NCI-H2107 treated with DMSO at 0.1 percent for 48 hours (cell line): ENCODE results near the gene BMX.

Experiments
- DNase-seq: peaks from one replicate; lab custom pipeline; 2025; ENCODE audit not compliant: unreplicated experiment; lab: John Stamatoyannopoulos, UW

BMX gene

DNA sequence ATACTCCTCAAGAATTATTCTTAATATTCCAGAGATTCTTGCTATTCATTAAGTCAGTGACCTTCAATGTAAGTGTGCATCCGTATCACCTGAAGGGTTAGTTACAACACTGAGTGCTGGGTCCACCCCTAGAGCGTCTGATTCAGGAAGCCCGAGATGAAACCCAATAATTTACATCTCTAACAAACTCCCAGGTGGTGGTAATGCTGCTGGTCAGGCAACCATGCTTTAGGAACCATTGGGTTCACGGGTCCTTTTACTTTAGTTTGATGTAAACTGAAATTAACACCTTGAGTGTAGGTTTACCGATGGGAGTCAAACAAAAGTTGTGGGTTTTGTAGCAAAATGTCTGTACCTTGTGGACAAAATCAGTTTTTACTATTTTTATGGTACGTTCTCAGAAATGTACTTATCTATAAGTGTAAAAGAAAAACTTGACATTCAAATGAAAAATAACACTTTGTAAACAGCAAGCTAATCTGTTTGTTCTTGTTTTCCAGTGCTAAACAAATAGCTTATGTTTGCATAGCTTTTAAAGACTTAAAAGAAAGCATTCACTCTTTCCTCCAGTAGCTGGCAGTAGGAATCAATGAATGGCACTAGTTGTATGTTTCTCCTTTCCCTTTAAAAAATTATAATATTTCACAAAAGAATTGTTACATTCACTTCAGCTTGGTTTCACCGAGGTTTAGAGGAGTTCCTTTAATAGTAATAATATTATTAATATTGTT lies 67.4 kb downstream of the BMX start:
- peak; percentile 34 for DNase-seq

DNA sequence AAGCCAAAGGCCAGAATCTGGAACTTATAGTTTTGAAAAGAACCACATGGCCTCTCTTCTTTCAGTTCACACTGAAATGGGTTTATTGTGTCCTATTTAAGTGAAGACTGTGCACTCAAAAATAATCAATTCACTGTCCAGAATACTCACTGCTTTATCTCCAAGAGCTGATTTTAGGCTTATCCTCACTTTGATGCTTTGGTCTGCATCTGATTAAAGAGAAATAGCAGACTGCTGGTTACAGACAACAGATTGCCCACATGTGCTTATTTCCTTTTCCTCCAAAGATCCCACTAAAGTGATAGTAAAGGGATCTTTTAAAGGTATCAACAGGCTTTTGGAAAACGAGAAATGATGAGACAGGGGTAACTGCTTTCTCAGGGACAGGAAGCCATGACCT lies 69.5 kb downstream of the BMX start:
- DNase-seq, result no peak

DNA sequence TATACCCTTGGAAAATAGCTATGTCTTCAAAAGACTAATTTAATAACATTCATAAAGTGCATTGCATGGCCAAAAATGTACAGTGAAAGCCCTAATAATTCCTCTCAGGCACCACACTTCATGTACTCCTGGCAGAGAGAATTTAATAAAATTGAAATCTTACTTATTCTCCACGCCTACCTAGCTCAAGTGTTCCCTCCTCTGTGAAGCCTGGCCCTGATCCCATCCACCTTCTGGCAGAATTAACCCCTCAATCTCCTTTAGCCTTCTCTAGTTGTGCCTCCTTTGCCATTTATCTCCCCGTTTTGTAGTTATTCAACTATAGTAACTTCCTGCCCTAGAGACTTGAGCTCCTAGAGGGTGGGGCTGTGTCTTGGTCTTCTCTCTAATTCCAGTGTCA lies 73.4 kb downstream of the BMX start:
- no peak for DNase-seq

DNA sequence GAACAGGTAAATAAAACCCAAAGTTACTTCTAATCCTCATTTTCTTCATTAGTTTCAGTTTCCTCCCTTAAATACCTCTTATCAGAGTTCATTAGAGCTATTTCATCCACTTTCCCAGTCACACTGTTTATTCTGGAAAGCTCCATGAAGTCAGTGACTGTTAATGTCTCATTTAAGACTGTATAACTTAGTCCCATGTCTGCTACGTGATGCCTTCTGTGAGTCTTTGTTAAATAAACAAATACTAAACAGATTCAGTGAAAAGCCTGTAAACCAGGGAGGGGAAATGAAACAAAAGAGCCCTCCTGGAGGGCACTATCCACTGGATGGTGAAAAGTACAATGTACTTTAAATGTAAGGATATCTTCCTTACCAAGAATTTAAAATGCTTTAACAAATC lies 75.4 kb downstream of the BMX start:
- DNase-seq, result no peak

DNA sequence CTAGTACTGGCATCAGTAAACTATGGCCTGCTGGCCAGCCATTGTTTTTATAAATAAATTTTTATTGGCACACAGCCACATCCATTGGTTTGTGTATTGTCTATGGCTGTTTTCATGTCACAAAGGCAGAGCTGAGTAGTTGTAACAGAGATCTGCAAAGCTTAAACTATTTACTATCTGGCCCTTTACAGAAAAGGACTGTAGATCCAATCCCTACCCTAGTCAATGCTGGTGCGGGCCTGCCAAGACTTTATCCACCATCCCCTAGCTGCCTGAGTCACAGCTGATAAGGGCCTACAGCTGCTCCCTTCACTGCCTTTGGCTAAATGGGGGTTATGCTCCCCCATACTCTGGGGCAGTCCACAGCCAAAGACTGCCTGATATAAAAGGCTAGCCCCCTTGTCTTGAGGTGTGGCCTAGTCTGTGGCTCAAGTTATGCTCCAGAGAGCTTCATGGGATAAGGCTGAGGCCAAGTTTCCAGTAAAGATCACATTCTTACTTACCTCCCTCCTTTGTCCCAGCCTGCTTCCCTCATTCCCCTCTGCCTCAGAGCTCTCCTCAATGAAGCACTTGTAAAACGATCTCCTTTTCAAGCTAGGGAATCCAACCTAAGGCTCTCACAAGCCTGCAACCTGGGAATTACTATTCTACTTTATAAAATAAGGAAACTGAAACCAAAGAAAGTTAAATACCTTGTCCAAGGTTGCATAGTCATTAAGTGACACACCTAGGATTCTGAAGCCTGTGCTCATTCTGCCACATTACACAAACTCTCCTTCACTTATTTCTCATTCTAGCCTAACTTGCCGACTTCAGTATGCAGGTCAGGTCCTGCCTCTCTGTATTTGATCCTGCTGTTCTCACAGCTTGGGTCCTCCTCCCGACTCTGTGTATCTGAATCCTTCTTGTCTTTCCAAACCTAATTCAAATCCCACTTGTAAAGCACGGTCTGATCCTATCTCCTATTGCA lies 79.5 kb downstream of the BMX start:
- DNase-seq, result no peak

DNA sequence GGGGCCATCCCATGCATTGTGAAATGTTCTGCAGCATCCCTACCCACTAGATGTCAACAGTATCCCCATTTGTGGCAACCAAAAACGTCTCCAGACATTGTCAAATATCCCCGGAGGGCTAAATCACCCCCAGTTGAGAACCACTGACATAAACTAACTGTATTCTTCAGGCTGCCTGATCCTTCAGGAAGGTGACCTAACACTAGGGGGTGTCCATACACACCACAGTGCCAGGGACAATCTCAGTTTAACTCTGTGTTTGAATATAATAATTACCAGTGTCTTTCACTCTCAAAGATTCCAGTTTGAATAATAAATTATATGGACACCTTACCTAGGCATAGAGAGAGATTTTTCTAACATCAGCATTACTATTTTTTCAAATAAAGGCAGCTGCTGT lies 93.8 kb downstream of the BMX start:
- no peak for DNase-seq

DNA sequence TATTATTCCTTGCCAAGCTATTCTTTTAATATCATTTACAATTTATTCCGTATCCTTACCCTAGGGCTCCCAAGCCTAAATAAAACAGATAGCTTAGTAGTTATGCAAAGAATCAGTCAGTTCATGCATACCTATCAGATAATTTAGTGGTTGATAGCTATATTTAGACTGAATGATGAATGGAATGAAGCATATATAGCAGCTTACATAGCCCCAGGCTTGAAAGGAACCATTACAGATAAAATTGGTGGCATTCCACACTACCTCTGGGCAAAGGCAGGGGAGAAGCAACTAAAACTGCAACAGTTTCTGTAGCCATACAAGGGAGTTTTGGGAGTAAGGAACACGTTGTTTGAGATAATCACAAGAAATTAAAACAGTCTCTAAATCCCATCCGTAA lies 97.4 kb downstream of the BMX start:
- no peak for DNase-seq

DNA sequence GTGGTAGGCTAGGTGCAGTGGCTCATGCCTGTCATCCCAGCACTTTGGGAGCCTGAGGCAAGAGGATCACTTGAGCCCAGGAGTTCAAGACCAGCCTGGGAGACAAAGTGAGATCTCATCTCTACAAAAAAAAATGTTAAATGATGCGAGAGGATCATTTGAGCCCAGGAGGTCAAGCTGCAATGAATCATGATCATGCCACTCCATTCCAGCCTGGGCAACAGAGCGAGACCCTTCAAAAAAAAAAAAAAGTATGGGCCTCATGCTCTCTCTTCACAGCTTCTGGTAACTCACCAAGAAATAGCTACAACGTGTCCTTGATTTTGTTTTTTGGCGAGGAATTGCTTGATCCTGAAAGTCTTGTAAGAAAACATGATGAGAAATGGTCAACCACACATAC lies 98.9 kb downstream of the BMX start:
- no peak for DNase-seq

DNA sequence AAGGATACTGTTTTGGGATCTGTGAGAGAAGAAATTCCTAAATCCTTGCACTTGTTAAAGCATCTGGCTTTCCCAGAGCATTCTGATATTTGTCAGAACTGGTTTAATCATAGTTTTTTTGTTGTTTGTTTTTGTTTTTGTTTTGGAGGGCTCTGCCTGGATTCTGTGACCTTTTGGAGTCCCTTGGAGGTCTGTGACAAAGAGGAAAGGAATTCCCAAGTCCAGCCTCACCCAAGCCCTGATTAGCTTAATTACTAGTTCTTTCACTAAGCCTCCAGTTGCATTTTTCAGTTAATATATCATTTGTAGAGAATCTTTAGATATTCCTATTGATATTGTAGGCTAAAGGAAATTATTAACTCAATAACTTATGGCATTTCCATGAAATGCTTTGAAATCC lies 99.4 kb downstream of the BMX start:
- no peak for DNase-seq

DNA sequence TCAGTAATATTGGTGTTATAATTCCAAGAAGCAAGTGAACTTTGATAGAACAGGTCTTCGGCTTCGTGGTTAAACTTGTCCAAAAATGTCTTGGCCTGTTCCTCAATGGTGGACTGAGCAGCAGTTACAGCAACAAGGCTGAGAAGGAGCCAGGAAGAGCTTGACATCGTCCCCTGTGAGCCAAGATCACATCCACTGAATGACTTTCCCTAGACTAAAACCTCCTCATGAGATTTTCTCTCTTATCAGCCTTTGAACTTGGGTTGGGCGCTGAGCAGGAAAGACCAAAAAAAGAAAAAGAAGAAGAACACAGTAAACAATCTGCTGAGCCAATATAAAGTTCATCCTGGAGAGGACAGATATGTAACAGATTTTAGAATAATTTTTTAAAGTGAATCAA lies 100.1 kb downstream of the BMX start, which contains the start of gene ACE2:
Gene ACE2, minus strand, starts transcription at position 216 of the 400 bp plus-strand sequence. Its CDS starts 49 bp downstream, at position 167.
- DNase-seq, result no peak

DNA sequence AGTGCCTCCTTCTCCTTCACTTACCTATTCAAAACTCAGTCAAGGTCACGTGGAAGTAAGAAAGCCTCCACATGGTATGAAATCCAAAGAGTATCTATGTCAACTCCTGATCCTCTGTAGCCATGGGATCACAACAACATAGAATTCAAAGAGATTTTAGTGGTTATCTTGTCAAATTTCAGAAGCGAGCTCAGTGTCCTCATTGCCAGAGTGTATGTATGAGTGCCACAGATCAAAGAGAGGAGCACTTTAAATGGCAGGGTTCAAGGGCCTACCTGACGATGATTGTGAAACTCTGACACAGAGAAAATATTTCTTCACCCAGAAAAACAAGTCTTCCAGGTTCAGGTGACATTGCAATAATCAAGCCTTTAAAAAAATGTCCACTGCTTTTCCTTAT lies 101.3 kb downstream of the BMX start:
- DNase-seq, result no peak

DNA sequence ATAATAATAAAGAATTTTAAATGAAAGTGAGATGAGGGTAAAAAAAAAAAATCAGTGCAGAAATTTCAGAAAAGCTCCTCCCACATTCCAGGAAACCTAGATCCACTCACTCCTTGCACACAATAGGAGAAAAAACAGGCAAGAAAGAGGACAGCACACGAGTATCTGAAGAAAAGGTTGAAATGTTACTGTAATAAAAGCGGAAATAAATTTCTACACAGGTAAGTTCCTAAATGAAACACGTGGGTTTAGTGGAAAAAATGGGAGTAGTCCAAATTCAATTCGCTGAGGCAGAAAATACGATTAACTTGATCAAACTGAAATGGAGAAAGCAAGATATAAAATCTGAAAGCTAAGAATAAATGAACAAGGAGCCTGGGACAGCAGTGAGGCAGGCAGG lies 102.2 kb downstream of the BMX start:
- DNase-seq, result no peak

DNA sequence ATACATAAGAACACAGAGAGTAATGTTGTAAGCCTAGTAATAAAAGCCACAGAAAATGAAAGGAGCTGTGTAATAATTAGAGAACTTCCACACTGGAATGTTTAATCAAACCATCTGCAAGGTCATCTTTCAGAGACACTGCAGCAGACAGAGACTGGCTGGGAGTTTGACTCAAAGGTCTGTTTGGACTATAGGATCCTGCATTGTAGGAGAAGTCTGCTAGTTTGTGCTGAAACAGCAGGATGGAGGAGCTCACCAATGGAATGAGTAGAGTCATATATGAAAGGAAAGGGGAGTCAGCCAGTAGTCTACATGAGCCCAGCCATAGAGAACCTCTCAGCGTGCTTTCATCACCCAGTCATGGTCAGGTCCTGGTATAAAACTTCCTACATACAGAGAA lies 104.6 kb downstream of the BMX start:
- DNase-seq, result no peak
